Smooth muscle cell (in vitro differentiated cells): Measurements from ENCODE around the gene COASY. TPM values are rescaled to one million over a fixed set of nuclear protein-coding genes. Genes with fewer than 3 reads are reported as not detected.
"Not testable (repeated sequence)": the region's sequence is repeated elsewhere in the genome, so short reads cannot be mapped to it uniquely, and the experiment has no call there.

ENCODE experiments used
- DNase-seq: peaks from one replicate; lab custom pipeline; 2025; ENCODE audit not compliant: unreplicated experiment; lab: John Stamatoyannopoulos, UW
- H2AFZ ChIP-seq: fragments of 200-600 bp; sonication (generic); 2 replicates; pipeline ENCODE4 v1.6.0; 2016; ENCODE audit warnings: antibody characterized with exemption, low read depth, mild to moderate bottlenecking
- H3F3A ChIP-seq: fragments of 200-600 bp; sonication (generic); 2 replicates; pipeline ENCODE4 v1.6.0; 2017; ENCODE audit warnings: antibody characterized with exemption, low read depth
- H3K27ac ChIP-seq: fragments of 200-600 bp; sonication (generic); 2 replicates; pipeline ENCODE4 v1.5.1; 2016; ENCODE audit warnings: low read depth, mild to moderate bottlenecking
- H3K27me3 ChIP-seq: fragments of 200-600 bp; sonication (generic); 2 replicates; pipeline ENCODE4 v1.6.1; 2016; ENCODE audit warnings: low read depth, mild to moderate bottlenecking
- H3K36me3 ChIP-seq: fragments of 200-600 bp; sonication (generic); 2 replicates; pipeline ENCODE4 v1.5.1; 2016; ENCODE audit warnings: low read depth
- H3K4me1 ChIP-seq: fragments of 200-600 bp; sonication (generic); 2 replicates; pipeline ENCODE4 v1.5.1; 2016; ENCODE audit warnings: low read depth
- H3K4me2 ChIP-seq: fragments of 200-600 bp; sonication (generic); 2 replicates; pipeline ENCODE4 v1.6.0; 2016; ENCODE audit warnings: mild to moderate bottlenecking
- H3K4me3 ChIP-seq: fragments of 200-600 bp; sonication (generic); 2 replicates; pipeline ENCODE4 v1.5.1; 2016; ENCODE audit warnings: mild to moderate bottlenecking
- H3K79me2 ChIP-seq: fragments of 200-600 bp; sonication (generic); 2 replicates; pipeline ENCODE4 v1.6.0; 2016; ENCODE audit warnings: low read depth, mild to moderate bottlenecking
- H3K9ac ChIP-seq: fragments of 200-600 bp; sonication (generic); 2 replicates; pipeline ENCODE4 v1.6.0; 2016; ENCODE audit warnings: low read depth
- H3K9me3 ChIP-seq: fragments of 200-600 bp; sonication (generic); replicated peaks from 2 replicates; pipeline ENCODE4 v1.5.1; 2016; ENCODE audit warnings: low read depth
- H4K20me1 ChIP-seq: fragments of 200-600 bp; sonication (generic); 2 replicates; pipeline ENCODE4 v1.6.0; 2016; ENCODE audit warnings: low read depth
- WGBS: methylation state at CpG from one replicate; pipeline ENCODE4 v1.1.7; 2016; ENCODE audit warnings: low lambda C conversion rate; 5-methylcytosine and 5-hydroxymethylcytosine counted together
- polyA plus RNA-seq: library from polyadenylated mRNA; unstranded; fragments of >200 nt; fragmentation: Nextera tagmentation; extraction: Ambion mirVana; gene quantifications from 2 replicates; pipeline ENCODE4 v1.2.1, GENCODE V29; 2016
- total RNA-seq: library from RNA; depleted of rRNA; stranded (reverse); fragments of >200 nt; gene quantifications from 2 replicates; pipeline ENCODE4 v1.2.3, GENCODE V29; 2014
- TF ChIP-seq, protein P1 (sequence below): fragments of 200-600 bp; sonication (generic); IDR thresholded peaks from 2 replicates; pipeline ENCODE4 v1.5.1; 2017; ENCODE audit warnings: borderline replicate concordance, mild to moderate bottlenecking, antibody characterized with exemption; ENCODE audit not compliant: insufficient read depth, poor library complexity, severe bottlenecking

Gene COASY
- total and polyA plus RNA-seq, 2 experiments from 2014 or later: 23.2 to 68.2 TPM

DNA sequence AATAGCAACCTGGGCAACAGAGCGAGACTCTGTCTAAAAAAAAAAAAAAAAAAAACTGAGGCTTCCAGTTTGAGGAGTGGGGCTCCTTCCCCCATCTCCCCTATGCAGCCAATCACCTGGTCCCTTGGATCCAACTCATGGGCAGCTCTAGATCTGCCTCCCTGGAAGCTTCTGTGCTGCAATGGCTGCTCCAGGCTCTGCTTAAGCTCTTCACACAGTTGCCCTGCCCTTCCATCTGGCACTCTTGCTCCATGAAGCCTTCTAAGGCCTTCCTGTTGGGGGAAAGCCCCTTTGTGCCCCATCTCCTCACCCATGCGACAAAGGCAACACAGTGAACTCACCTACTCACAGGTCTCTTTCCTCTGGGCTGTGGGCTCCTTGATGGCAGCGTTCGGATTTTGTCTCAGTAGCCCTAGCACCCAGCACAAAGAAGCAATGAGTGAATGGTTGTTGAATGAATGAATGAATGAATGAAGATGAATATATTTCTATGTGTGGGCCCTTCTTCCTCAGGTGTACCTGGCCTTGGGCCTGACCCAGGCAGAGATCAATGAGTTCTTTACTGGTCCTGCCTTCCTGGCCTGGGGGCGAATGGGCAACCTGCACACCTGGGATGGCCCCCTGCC is 24.0 kb upstream of the COASY start:
- Histone ChIP-seq H3K27ac (no peak overlapping the region), H2AFZ (no peak overlapping the region), H3F3A (no peaks in the 10 kb centered on the region), H3K4me1 (no peaks in the 10 kb centered on the region), H3K36me3 (no peaks in the 10 kb centered on the region), H3K79me2 (peaks cover 5% of the 10 kb centered on the region), H3K9me3 (no peaks in the 10 kb centered on the region), H3K4me2 (no peak overlapping the region), H4K20me1 (no peaks in the 10 kb centered on the region), H3K4me3 (no peak overlapping the region), H3K27me3 (no peaks in the 10 kb centered on the region), H3K9ac (no peak overlapping the region)
- 95% methylated on average over 5 of the region's 5 CpGs for WGBS
- DNase-seq: no peak
- TF ChIP-seq, protein P1, sequence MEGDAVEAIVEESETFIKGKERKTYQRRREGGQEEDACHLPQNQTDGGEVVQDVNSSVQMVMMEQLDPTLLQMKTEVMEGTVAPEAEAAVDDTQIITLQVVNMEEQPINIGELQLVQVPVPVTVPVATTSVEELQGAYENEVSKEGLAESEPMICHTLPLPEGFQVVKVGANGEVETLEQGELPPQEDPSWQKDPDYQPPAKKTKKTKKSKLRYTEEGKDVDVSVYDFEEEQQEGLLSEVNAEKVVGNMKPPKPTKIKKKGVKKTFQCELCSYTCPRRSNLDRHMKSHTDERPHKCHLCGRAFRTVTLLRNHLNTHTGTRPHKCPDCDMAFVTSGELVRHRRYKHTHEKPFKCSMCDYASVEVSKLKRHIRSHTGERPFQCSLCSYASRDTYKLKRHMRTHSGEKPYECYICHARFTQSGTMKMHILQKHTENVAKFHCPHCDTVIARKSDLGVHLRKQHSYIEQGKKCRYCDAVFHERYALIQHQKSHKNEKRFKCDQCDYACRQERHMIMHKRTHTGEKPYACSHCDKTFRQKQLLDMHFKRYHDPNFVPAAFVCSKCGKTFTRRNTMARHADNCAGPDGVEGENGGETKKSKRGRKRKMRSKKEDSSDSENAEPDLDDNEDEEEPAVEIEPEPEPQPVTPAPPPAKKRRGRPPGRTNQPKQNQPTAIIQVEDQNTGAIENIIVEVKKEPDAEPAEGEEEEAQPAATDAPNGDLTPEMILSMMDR: no peak

DNA sequence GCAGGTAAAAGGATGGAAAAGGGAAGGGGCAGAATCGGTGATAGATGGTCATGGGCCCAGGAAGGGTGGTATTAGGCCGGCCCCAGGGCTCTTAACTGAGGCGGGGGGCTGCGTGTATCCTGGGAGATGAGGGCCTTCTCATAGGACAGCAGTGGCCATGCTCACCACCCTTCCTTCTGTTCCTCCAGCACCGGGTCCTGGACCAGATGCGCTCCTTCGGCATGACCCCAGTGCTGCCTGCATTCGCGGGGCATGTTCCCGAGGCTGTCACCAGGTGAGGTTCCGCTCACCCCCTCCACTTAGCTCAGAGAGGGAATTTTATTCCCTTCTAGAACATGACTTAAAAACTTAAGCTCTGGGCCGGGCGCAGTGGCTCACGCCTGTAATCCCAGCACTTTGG is 23.5 kb upstream of the COASY start:
- no peaks in the 10 kb centered on the region for H3F3A ChIP-seq
- TF ChIP-seq, protein P1: no peak
- no peaks in the 10 kb centered on the region for H3K27me3 ChIP-seq
- no peak overlapping the region for H3K4me3 ChIP-seq
- H3K9ac ChIP-seq: no peak overlapping the region
- H4K20me1 ChIP-seq: no peaks in the 10 kb centered on the region
- no peaks in the 10 kb centered on the region for H3K9me3 ChIP-seq
- H3K36me3 ChIP-seq: no peaks in the 10 kb centered on the region
- H3K4me2 ChIP-seq: no peak overlapping the region
- no peaks in the 10 kb centered on the region for H3K4me1 ChIP-seq
- no peak overlapping the region for H2AFZ ChIP-seq
- WGBS: 98% methylated on average over 14 of the region's 14 CpGs
- no peak overlapping the region for H3K27ac ChIP-seq
- no peak for DNase-seq
- H3K79me2 ChIP-seq: peaks cover 5% of the 10 kb centered on the region

DNA sequence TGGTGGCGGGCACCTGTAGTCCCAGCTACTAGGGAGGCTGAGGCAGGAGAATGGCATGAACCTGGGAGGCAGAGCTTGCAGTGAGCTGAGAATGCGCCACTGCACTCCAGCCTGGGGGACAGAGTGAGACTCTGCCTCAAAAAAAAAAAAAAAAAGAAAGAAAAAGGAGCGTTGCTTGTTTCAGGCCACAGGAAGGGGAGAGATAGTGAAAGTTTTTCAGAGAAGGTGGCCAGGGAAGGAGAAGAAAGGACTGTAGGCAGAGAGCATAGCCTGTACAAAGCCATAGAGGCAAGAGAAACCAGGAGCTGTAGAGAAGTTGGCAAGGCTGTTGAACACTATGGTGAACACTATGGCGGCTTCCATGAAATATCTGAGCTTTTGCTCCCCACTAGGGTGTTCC is 21.4 kb upstream of the COASY start:
- H3K4me1 ChIP-seq, H3K4me2 ChIP-seq, H3F3A ChIP-seq, H2AFZ ChIP-seq, DNase-seq, H3K79me2 ChIP-seq, H3K9me3 ChIP-seq, H3K4me3 ChIP-seq, H4K20me1 ChIP-seq, H3K27ac ChIP-seq, H3K36me3 ChIP-seq, H3K9ac ChIP-seq, H3K27me3 ChIP-seq: not testable (repeated sequence)
- WGBS: 96% methylated on average over 4 of the region's 4 CpGs

DNA sequence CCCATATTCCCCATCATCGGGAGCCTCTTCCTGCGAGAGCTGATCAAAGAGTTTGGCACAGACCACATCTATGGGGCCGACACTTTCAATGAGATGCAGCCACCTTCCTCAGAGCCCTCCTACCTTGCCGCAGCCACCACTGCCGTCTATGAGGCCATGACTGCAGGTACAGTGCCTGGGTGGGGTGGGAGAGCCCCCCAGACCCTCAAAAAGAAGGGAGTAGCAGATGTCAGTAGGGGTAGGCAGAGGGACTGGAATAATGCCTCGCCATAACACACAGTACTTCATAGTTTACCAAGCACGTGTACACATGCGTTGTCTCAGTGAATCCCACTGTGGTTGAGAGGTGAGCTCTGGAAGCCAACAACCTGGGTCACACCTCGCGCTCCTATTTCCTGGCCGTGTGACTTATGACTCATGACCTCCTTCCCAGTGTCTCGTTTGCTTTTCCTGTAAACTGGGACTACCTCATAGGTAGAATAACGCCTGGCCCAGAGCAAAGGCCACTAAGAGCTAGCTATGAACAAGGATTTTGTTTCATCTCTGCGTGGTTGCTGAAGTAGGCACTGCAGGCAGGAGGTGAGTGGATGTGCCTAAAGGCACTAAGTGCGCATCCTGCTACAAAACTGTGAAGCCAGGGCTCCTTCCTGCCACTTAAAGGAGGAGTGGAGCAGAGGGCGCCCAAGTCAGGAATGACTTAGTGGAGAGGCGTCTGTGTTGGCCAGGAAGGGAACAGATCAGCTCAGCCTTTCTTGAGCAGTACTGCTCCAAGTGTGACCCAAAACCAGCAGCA is 20.7 kb upstream of the COASY start:
- H3K79me2 ChIP-seq: peaks cover 5% of the 10 kb centered on the region
- DNase-seq: no peak
- TF ChIP-seq, protein P1: no peak

More for the DNA sequence above, 20.7 kb upstream of the COASY start:
- Histone ChIP-seq H3K27ac (no peak overlapping the region), H3K4me1 (no peaks in the 10 kb centered on the region), H3K27me3 (no peaks in the 10 kb centered on the region), H3K36me3 (no peaks in the 10 kb centered on the region), H3K9ac (no peak overlapping the region), H3K9me3 (no peaks in the 10 kb centered on the region), H3F3A (peaks cover 5% of the 10 kb centered on the region), H4K20me1 (no peaks in the 10 kb centered on the region), H2AFZ (no peak overlapping the region), H3K4me3 (no peak overlapping the region), H3K4me2 (no peak overlapping the region)
- 87% methylated on average over 17 of the region's 17 CpGs for whole genome bisulfite sequencing
